Activated CD8-positive, alpha-beta memory T cell treated with anti-CD3 and anti-CD28 coated beads, Interleukin-2, amount 10 ng/mL, durations not matched to agents 7 days and 5 days (primary cell): ENCODE results near the gene WWC1. TPM values are rescaled to one million over a fixed set of nuclear protein-coding genes. Genes with fewer than 3 reads are reported as not detected.

Source experiments
- ATAC-seq: fragments of 150-1000 bp; cut with Tn5 transposase; one replicate; pipeline ENCODE4 v1.10.0; 2021; ENCODE audit warnings: moderate library complexity
- CTCF ChIA-PET: fragments of 350-600 bp; sonication (Branson Sonifier 250); formaldehyde crosslinking; loops from one replicate; lab custom pipeline; 2021; ENCODE audit warnings: antibody characterized with exemption; lab: Charles Lee
- DNase-seq: peaks from one replicate; pipeline ENCODE4 v3.0.0-alpha.2; 2020
- H3K27ac Mint-ChIP-seq: one replicate; pipeline ENCODE4 v1.8.0; 2021; ENCODE audit warnings: mild to moderate bottlenecking, mixed read lengths
- H3K27me3 Mint-ChIP-seq: one replicate; pipeline ENCODE4 v1.8.0; 2021; ENCODE audit warnings: mixed read lengths
- H3K36me3 Mint-ChIP-seq: one replicate; pipeline ENCODE4 v1.8.0; 2021; ENCODE audit warnings: mild to moderate bottlenecking, mixed read lengths
- H3K4me1 Mint-ChIP-seq: one replicate; pipeline ENCODE4 v1.8.0; 2021; ENCODE audit warnings: mixed read lengths
- H3K4me3 Mint-ChIP-seq: one replicate; pipeline ENCODE4 v1.8.0; 2021; ENCODE audit warnings: mild to moderate bottlenecking, moderate library complexity, mixed read lengths
- H3K9me3 Mint-ChIP-seq: one replicate; pipeline ENCODE4 v1.8.0; 2022; ENCODE audit warnings: low read depth, mixed read lengths
- total RNA-seq, 2 experiments: library from RNA; stranded (reverse); gene quantifications; one replicate each; pipeline ENCODE4 v1.2.3, GENCODE V29; 2021

The WWC1 gene
- total RNA-seq, 2 experiments from 2014 or later = 0.30 TPM; not detected in 1

DNA sequence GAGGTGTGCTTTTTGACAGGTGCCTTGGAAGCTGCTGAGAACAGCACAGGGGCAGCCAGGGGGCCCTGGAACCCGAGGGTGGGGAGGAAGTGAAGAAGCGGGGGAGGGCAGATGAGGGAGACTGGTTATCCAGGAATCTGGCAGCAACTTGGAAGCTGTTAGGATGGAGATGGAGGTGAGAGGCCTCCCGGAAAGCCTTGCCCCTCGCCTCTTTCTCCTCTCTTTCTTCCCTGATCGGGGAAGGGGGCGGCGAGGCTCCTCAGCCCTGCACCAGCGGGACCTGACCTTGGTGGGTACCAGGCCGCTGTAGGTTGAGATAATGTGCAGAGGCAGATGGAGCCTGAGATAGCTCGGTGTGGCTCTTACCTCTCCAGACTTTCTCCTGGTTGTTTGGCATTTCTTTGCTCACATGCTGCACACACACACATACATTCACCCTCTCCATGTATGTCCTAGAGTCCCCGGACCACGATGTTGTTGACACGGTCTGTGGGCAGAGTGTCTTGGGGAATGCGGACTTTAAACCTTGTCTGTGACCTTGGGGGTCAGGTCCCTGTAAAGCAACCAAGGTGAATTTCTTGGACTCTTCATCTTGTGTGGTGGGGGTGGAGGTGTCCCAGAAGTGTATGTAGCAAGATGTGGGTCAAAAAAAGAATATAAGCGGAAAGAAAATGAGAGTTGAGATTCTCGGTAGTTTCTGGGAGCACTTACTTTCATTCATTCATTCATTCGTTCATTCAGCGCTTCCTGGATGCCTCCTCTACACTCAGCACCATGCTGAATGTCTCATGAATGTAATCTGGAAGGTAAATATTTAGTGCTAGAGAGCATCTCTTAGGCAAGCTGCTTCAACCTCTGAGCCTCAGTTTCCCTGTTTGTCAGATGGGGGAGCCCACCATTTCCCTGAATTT lies 1.6 kb downstream of the WWC1 start:
- Mint-ChIP-seq H3K4me3 (no peak overlapping the region), H3K9me3 (no peaks in the 10 kb centered on the region), H3K27me3 (peaks cover 46% of the 10 kb centered on the region), H3K27ac (no peak overlapping the region), H3K36me3 (no peaks in the 10 kb centered on the region), H3K4me1 (peaks cover 5% of the 10 kb centered on the region)
- CTCF ChIA-PET = interaction anchor here (1.2 kb wide), 1 partner anchor 13 kb away, joined by 3 read pairs; no protein-coding TSS in a partner anchor
- ATAC-seq (no peak), DNase-seq (no peak)

DNA sequence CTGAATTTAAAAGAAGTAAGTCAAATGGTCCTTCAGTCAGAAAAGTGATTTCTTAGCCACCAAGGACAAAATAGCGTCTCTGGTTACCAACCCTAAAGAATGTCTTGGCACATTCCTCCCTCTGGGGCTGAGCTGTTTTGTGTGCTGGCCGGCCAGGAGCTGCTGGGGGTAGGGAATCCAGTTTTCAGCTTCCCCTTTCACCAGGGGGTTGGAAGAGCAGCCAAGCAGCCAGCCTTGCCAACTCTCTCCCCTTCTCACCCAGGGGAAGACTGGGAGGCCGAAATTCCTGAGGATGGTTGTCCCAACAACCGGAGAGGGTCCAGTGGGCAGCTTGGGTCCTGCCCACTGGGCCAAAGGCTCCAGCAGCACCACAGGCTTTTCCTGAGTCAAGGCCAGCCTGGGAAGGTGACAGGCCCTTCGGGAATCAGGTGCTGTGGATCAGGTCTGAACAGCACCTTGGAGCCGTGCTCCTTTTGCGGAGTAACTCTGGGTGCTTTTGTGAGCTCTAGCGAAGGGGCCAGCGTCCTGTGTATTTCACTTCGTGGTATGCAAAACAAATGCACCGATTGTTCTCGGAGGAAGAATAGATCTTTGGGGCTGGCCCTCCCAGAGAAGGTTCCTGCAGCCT lies 4.2 kb downstream of the WWC1 start:
- H3K27me3 Mint-ChIP-seq = peaks cover 24% of the 10 kb centered on the region
- peaks cover 2% of the 10 kb centered on the region for H3K4me1 Mint-ChIP-seq
- no peak overlapping the region for H3K27ac Mint-ChIP-seq
- H3K4me3 Mint-ChIP-seq = no peak overlapping the region
- CTCF ChIA-PET = no interaction called here
- no peaks in the 10 kb centered on the region for H3K36me3 Mint-ChIP-seq
- ATAC-seq = no peak
- no peak for DNase-seq
- H3K9me3 Mint-ChIP-seq = no peaks in the 10 kb centered on the region

DNA sequence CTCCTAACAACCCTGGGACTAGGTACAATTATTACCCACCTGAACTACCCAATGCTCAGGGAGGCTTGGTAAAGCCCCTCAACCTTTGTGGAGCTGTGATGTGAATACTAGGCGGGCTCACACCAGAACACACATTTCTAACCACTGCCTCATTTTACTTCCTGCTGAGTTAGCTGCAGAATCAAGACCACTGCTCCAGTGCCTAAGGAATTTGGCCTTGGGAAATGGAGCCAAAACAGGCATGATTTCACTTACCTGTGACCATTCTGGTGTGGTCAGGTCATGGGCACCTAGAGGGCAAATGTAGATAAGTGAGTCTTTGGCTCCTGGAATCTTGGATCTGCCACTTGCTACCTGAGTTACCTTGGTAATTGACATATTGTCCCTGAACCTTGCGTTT lies 5.2 kb downstream of the WWC1 start:
- Mint-ChIP-seq H3K4me3 (no peak overlapping the region), H3K36me3 (no peaks in the 10 kb centered on the region), H3K4me1 (no peaks in the 10 kb centered on the region), H3K27ac (no peak overlapping the region), H3K9me3 (no peaks in the 10 kb centered on the region), H3K27me3 (peaks cover 18% of the 10 kb centered on the region)
- DNase-seq (no peak), ATAC-seq (no peak)
- CTCF ChIA-PET = no interaction called here

DNA sequence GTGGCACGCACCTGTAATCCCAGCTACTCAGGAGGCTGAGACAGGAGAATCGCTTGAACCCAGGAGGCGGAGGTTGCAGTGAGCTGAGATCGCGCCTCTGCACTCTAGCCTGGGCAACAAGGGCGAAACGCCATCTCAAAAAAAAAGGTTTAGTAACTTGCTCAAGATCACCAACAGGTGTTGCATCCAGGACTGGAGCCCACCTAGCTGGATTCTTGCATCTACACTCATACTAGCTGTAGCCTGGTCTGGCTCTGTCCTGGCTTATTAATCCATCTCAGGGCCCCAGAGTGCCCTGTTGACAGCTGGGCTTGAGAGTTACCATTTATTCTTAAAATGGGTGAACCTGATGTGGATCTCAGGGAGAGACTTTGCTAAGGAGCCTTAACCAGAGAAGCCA lies 7.5 kb downstream of the WWC1 start:
- ATAC-seq (no peak), DNase-seq (no peak)
- no peaks in the 10 kb centered on the region for H3K4me1 Mint-ChIP-seq
- CTCF ChIA-PET = interaction anchor here (0.6 kb wide), 1 partner anchor 17 kb away, joined by 3 read pairs; no protein-coding TSS in a partner anchor
- no peak overlapping the region for H3K27ac Mint-ChIP-seq
- H3K9me3 Mint-ChIP-seq = no peaks in the 10 kb centered on the region
- H3K4me3 Mint-ChIP-seq = no peak overlapping the region
- H3K36me3 Mint-ChIP-seq = no peaks in the 10 kb centered on the region
- H3K27me3 Mint-ChIP-seq = peaks cover 8% of the 10 kb centered on the region

DNA sequence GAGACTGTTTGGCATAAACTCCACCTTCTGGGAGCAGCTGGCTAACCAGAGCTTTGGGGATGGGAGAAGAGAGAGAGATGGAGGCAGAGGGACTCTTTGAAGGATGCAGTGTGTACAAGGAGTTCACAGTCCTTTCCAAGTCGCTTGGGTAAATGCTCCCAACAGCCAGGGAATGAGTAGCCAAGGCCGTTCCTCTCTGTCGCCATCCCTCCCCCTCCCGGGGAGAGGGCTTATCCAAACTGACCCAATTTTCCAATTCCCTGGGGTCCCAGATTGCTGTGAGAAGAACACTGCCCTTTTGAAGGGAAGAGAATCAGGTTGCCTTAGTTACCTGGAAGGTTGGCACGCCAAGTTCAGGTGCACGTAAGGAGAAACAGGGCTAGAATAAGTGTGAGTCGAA lies 7.9 kb downstream of the WWC1 start:
- H3K27me3 Mint-ChIP-seq = peaks cover 4% of the 10 kb centered on the region
- H3K4me1 Mint-ChIP-seq = no peaks in the 10 kb centered on the region
- no peak overlapping the region for H3K4me3 Mint-ChIP-seq
- ATAC-seq = no peak
- H3K36me3 Mint-ChIP-seq = no peaks in the 10 kb centered on the region
- CTCF ChIA-PET = no interaction called here
- DNase-seq = no peak
- no peaks in the 10 kb centered on the region for H3K9me3 Mint-ChIP-seq
- no peak overlapping the region for H3K27ac Mint-ChIP-seq

DNA sequence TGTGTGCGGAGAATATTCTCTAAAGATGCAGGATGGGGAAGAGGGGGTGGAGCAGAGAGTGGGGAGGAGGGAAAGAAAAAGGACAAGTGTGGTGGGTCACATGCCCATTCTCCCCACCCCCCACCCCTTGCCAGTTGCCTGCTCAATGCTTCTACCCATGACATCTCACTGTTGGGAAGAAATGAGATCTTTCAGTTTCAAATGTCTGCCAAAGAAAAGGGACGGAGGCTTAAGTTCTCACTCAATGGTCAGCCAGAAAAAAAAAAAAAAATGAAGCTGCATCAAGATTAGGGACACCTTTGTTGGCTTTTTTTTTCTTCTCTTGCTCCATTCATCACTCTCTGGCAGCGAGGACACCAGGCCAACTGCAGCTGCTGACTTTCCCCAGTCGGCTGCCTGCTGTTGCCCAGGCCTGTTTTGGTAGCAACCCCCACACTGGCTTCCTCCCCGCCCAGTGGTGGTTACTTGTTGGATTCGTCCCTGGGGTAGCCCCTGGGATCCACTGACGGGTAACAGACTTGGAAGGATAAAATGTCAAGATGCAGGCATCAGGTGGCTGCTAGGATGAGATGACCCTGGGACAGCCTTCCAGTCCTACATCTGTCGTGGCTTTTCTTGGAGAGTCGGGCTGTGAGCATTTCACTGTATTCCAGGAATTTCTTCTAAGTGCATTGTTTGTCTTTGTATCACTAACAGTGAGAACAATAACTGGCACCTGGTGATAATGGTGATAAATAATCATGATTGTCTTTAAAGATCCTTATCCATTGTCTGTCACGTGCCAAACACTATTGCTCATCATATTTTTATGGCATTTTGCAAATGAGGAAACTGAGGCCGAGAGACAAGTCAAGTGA lies 9.1 kb downstream of the WWC1 start:
- Mint-ChIP-seq H3K4me1 (no peaks in the 10 kb centered on the region), H3K27me3 (peaks cover 6% of the 10 kb centered on the region), H3K27ac (no peak overlapping the region), H3K9me3 (no peaks in the 10 kb centered on the region), H3K4me3 (no peak overlapping the region), H3K36me3 (no peaks in the 10 kb centered on the region)
- no peak for DNase-seq
- CTCF ChIA-PET = no interaction called here
- ATAC-seq = no peak

DNA sequence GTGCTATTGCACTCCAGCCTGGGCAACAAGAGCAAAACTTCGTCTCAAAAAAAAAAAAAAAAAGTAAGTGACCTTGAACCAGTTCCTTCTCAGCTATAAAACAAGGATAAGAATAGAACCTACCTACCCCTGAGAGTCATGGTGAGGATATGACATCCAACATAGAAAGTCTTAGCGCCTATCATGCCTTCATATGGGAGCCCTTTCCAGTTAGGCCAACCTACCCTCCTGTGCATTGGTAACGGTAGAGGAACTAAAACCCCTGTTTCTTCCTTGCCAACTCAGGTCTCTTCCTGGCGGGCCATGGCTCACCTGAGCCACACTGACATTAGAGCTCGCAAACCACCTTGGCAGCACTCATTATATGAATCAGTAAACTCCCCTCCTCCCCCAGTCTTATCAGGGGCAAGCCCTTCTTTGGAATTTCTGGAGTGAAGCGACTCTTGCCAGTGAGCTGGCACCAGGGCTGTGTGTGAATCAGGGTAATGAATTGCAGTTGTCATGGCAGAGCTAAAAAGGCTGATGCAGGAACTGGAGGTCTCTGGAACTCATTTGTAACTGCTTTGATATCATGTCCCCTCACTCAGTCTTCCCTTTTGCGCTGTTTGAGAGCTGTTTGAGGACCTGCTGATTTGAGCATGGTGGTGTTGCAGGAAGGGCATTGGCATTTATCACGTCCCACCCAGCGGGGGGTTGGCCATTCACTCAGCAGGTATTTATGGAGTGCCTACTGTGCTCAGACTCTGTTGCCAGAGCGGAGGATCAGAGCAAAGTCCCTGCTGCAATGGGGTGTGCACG lies 10.3 kb downstream of the WWC1 start:
- no peak overlapping the region for H3K4me3 Mint-ChIP-seq
- H3K4me1 Mint-ChIP-seq = no peaks in the 10 kb centered on the region
- CTCF ChIA-PET = no interaction called here
- no peak overlapping the region for H3K27ac Mint-ChIP-seq
- peaks cover 6% of the 10 kb centered on the region for H3K27me3 Mint-ChIP-seq
- no peaks in the 10 kb centered on the region for H3K36me3 Mint-ChIP-seq
- no peaks in the 10 kb centered on the region for H3K9me3 Mint-ChIP-seq
- DNase-seq (no peak), ATAC-seq (no peak)

DNA sequence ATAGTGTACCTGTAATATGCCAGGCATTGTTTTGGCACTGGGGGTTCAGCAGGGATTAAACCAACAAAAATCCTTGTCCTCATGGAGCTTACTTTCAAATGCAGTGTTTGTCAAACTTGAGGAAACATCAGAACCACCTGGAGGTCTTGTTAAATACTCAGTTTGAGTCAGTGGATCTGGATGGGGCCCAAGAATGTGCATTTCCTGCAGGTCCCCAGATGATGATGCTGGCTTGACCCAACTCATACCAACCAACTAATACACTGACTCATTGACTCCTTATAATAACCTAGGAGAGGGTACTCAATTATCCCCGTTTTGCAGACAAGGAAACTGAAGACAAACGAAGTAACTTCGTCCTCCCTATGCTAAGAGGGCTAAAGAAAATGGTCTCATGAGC lies 11.3 kb downstream of the WWC1 start:
- no peaks in the 10 kb centered on the region for H3K9me3 Mint-ChIP-seq
- no peak overlapping the region for H3K27ac Mint-ChIP-seq
- H3K36me3 Mint-ChIP-seq = no peaks in the 10 kb centered on the region
- DNase-seq (no peak), ATAC-seq (no peak)
- H3K4me3 Mint-ChIP-seq = no peak overlapping the region
- peaks cover 7% of the 10 kb centered on the region for H3K27me3 Mint-ChIP-seq
- H3K4me1 Mint-ChIP-seq = no peaks in the 10 kb centered on the region
- CTCF ChIA-PET = no interaction called here

DNA sequence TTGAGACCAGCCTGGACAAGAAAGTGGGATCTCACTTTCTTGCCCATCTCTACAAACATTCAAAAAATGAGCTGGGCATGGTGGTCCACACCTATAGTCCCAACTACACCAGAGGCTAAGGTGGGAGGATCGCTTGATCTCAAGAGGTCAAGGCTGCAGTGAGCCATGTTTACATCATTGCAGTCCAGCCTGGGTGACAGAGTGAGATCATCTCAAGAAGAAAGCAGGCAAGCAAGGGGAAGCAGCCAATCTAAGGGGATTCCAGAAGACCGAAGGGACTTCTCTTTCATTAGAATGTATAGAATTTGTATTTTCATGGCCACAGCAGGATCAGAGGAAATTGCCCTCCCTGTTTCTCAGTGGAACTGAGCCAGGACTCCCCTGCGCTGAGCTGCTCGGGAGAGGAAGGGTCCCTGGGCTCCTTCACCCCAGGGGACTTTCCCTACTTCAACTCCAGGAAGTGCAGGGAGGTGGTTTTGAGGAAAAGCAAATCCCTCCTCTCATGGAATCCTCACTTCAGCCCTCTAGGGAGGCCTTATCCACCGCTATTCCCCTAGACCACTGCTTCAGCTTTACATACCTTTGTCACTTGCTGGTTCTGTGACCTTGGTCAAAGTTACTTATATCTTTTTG lies 12.1 kb downstream of the WWC1 start:
- no peaks in the 10 kb centered on the region for H3K9me3 Mint-ChIP-seq
- H3K27ac Mint-ChIP-seq = no peak overlapping the region
- CTCF ChIA-PET = no interaction called here
- no peak overlapping the region for H3K4me3 Mint-ChIP-seq
- peaks cover 9% of the 10 kb centered on the region for H3K27me3 Mint-ChIP-seq
- no peaks in the 10 kb centered on the region for H3K4me1 Mint-ChIP-seq
- no peak for ATAC-seq
- no peaks in the 10 kb centered on the region for H3K36me3 Mint-ChIP-seq
- no peak for DNase-seq

DNA sequence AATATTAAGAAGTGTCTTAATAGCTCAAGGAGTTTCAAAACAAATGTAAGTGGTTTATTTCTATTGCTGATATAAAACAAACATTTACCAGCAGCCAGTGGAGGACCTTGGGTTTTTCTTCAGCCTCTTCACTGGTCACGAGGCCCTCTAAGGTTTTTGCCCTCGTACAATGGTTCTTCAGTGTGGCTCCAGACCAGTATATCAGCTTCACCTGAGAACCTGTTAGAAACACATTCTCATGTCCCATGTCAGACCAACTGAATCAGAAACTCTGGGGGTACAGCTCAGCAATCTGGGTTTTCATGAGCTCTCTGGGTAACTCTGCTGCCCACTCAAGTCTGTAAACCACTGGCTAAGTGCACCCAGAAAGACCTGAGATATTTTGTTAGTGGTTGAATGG lies 12.9 kb downstream of the WWC1 start:
- DNase-seq (no peak), ATAC-seq (no peak)
- Mint-ChIP-seq H3K36me3 (no peaks in the 10 kb centered on the region), H3K9me3 (no peaks in the 10 kb centered on the region), H3K4me3 (no peak overlapping the region), H3K27ac (no peak overlapping the region), H3K4me1 (no peaks in the 10 kb centered on the region), H3K27me3 (peaks cover 11% of the 10 kb centered on the region)
- CTCF ChIA-PET = no interaction called here

DNA sequence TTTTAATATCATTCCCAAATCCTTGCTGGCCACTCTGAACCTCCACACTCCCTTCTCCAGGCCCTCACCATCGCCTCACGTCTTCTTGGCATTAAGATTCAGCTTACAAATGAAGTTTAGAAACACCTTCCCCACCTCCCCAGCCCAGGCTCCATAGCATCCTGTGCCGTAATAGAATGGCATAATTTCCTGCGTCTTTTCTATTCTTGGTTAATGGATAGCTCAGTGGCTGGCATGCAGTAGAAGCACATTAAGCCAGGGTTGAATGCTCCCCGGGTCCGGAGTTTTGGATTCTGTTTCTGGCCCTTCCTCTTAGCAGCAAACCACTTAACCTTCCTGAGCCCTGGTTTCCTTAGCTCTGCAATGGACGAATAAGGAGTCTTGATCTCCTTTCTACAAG lies 13.8 kb downstream of the WWC1 start:
- DNase-seq (no peak), ATAC-seq (no peak)
- H3K36me3 Mint-ChIP-seq = no peaks in the 10 kb centered on the region
- no peak overlapping the region for H3K4me3 Mint-ChIP-seq
- H3K4me1 Mint-ChIP-seq = no peaks in the 10 kb centered on the region
- CTCF ChIA-PET = interaction anchor here (0.6 kb wide), 1 partner anchor 85 kb away, joined by 4 read pairs; no protein-coding TSS in a partner anchor
- no peaks in the 10 kb centered on the region for H3K9me3 Mint-ChIP-seq
- H3K27me3 Mint-ChIP-seq = peaks cover 11% of the 10 kb centered on the region
- no peak overlapping the region for H3K27ac Mint-ChIP-seq

DNA sequence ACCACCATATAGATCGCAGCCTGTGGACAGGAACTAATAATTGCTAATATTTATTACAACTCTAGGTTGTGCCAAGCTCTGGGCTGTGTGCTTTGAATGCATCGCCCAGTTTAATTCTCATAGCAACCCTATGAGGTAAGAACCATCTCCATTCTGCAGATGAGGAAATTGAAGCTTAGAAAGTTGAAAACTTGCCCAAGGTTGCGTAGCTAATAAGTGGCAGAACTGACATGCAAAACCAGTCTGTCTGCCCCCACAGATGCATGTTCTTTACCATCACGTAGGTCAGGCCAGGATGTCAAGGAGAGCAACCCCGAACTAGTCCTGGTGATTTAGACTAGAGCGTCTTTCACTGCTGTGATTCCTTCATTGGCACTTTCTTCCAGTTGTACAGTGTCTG lies 15.6 kb downstream of the WWC1 start:
- no peak overlapping the region for H3K4me3 Mint-ChIP-seq
- no peak for DNase-seq
- H3K9me3 Mint-ChIP-seq = no peaks in the 10 kb centered on the region
- no peaks in the 10 kb centered on the region for H3K4me1 Mint-ChIP-seq
- no peak for ATAC-seq
- no peak overlapping the region for H3K27ac Mint-ChIP-seq
- no peaks in the 10 kb centered on the region for H3K36me3 Mint-ChIP-seq
- peaks cover 10% of the 10 kb centered on the region for H3K27me3 Mint-ChIP-seq
- CTCF ChIA-PET = interaction anchor here (0.6 to 0.7 kb wide), 2 partner anchors 78 to 198 kb away, joined by 3 read pairs; no protein-coding TSS in a partner anchor
